H1 (cell line): ENCODE results near the gene TNS3. TPM values are rescaled to one million over a fixed set of nuclear protein-coding genes. Genes with fewer than 3 reads are reported as not detected.

Source experiments
- CTCF ChIA-PET: fragments of 300-600 bp; sonication (Branson Sonifier 250); formaldehyde crosslinking; loops from one replicate; lab custom pipeline; 2021; ENCODE audit not compliant: partially characterized antibody; lab: Charles Lee
- POLR2A ChIA-PET: fragments of 300-600 bp; sonication (Branson Sonifier 250); formaldehyde crosslinking; loops from one replicate; lab custom pipeline; 2021; ENCODE audit warnings: inconsistent platforms; ENCODE audit not compliant: partially characterized antibody; lab: Charles Lee
- DNase-seq, 2 experiments: peaks; one replicate each; pipeline versions ENCODE4 v3.0.0 to v3.0.0-alpha.2; 2010 to 2022; ENCODE audit warnings: low spot score in 2 of 2, low read depth in 1 of 2, mixed read lengths in 1 of 2
- FAIRE-seq: peaks from 2 replicates; lab custom pipeline; 2011; peaks lifted over from hg19 to GRCh38; lab: Jason Lieb, UNC
- H2AFZ ChIP-seq: 2 replicates; pipeline ENCODE4 v1.8.1; 2012; ENCODE audit warnings: low read length, inconsistent platforms
- H2AK5ac ChIP-seq: 2 replicates; pipeline ENCODE4 v1.6.1; 2013; ENCODE audit warnings: low read depth, low read length
- H2BK120ac ChIP-seq: replicated peaks from 2 replicates; pipeline ENCODE3; 2013; ENCODE audit warnings: low read depth, low read length, inconsistent platforms
- H2BK12ac ChIP-seq: 2 replicates; pipeline ENCODE4 v1.6.1; 2013; ENCODE audit warnings: low read depth, low read length
- H2BK15ac ChIP-seq: 2 replicates; pipeline ENCODE4 v1.6.1; 2013; ENCODE audit warnings: low read length
- H2BK20ac ChIP-seq: 2 replicates; pipeline ENCODE4 v1.6.1; 2013; ENCODE audit warnings: low read length
- H2BK5ac ChIP-seq: 2 replicates; pipeline ENCODE4 v1.6.1; 2013; ENCODE audit warnings: low read depth, low read length
- H3K14ac ChIP-seq: 2 replicates; pipeline ENCODE4 v1.6.1; 2013; ENCODE audit warnings: inconsistent platforms; ENCODE audit not compliant: insufficient read length
- H3K18ac ChIP-seq: 2 replicates; pipeline ENCODE4 v1.6.1; 2013; ENCODE audit warnings: low read length; ENCODE audit errors: extremely low read depth
- H3K23ac ChIP-seq: 2 replicates; pipeline ENCODE4 v1.6.1; 2013; ENCODE audit warnings: inconsistent platforms; ENCODE audit not compliant: insufficient read length
- H3K23me2 ChIP-seq: 2 replicates; pipeline ENCODE4 v1.6.1; 2013; ENCODE audit warnings: low read depth, low read length
- H3K27ac ChIP-seq: 2 replicates; pipeline ENCODE4 v1.6.1; 2011; ENCODE audit warnings: low read depth, low read length, inconsistent platforms
- H3K27me3 ChIP-seq, 4 experiments: replicated peaks in 1 of 4; 1 replicate in 1 of 4; 2 replicates in 3 of 4; pipeline versions ENCODE4 v1.6.1 to v1.8.1; 2011 to 2013; ENCODE audit warnings: low read length in 3 of 4, mild to moderate bottlenecking in 3 of 4, inconsistent platforms in 2 of 4, mixed read lengths in 2 of 4, moderate library complexity in 1 of 4; ENCODE audit not compliant: control insufficient read depth in 3 of 4, insufficient read depth in 3 of 4; ENCODE audit errors: extremely low read depth in 1 of 4
- H3K36me3 ChIP-seq, 4 experiments: 2 replicates each; pipeline versions ENCODE4 v1.6.1 to v1.8.1; 2011 to 2013; ENCODE audit warnings: mild to moderate bottlenecking in 4 of 4, low read length in 3 of 4, moderate library complexity in 2 of 4, control low read depth in 1 of 4, inconsistent platforms in 1 of 4; ENCODE audit not compliant: insufficient read depth in 4 of 4, control insufficient read depth in 2 of 4
- H3K4ac ChIP-seq: replicated peaks from 2 replicates; pipeline ENCODE3; 2013; ENCODE audit warnings: low read length, low read depth, mixed read lengths, inconsistent platforms; ENCODE audit not compliant: insufficient read length
- H3K4me1 ChIP-seq, 4 experiments: replicated peaks in 1 of 4; 1 replicate in 1 of 4; 2 replicates in 3 of 4; pipeline versions ENCODE4 v1.6.1 to v1.8.1; 2011 to 2013; ENCODE audit warnings: low read length in 3 of 4, inconsistent platforms in 2 of 4, mixed read lengths in 1 of 4; ENCODE audit not compliant: insufficient read depth in 4 of 4, control insufficient read depth in 3 of 4
- H3K4me2 ChIP-seq, 2 experiments: 2 replicates each; pipeline versions ENCODE4 v1.6.1 to v1.8.1; 2011 to 2013; ENCODE audit warnings: low read depth in 2 of 2, low read length in 2 of 2, control low read depth in 1 of 2, inconsistent platforms in 1 of 2, mild to moderate bottlenecking in 1 of 2; ENCODE audit not compliant: insufficient read depth in 1 of 2
- H3K4me3 ChIP-seq, 4 experiments: fragments of 200-600, 300-600 bp in 1 of 4; sonication (generic), shearing (Covaris generic), sonication (Bioruptor Twin) in 1 of 4; 2 replicates each; pipeline versions ENCODE4 v1.5.1 to v1.8.1; 2011 to 2016; ENCODE audit warnings: low read length in 4 of 4, low read depth in 3 of 4, control low read depth in 2 of 4, inconsistent platforms in 2 of 4, mild to moderate bottlenecking in 2 of 4, mixed read lengths in 1 of 4, moderate library complexity in 1 of 4; ENCODE audit not compliant: insufficient read depth in 2 of 4; ENCODE audit errors: extremely low read depth in 1 of 4
- H3K56ac ChIP-seq: replicated peaks from 2 replicates; pipeline ENCODE3; 2013; ENCODE audit warnings: low read depth, mild to moderate bottlenecking, mixed read lengths, low read length, inconsistent platforms; ENCODE audit not compliant: insufficient read length
- H3K79me1 ChIP-seq: 2 replicates; pipeline ENCODE4 v1.6.1; 2013; ENCODE audit warnings: low read depth, low read length, control low read depth
- H3K79me2 ChIP-seq, 2 experiments: 2 replicates each; pipeline versions ENCODE4 v1.6.1 to v1.8.1; 2012 to 2013; ENCODE audit warnings: low read length in 2 of 2, mild to moderate bottlenecking in 2 of 2, inconsistent platforms in 1 of 2; ENCODE audit not compliant: insufficient read depth in 2 of 2, control insufficient read depth in 1 of 2
- H3K9ac ChIP-seq, 4 experiments: replicated peaks in 1 of 4; 1 replicate in 1 of 4; 2 replicates in 3 of 4; pipeline versions ENCODE4 v1.6.1 to v1.8.1; 2011 to 2013; ENCODE audit warnings: low read depth in 3 of 4, low read length in 3 of 4, control low read depth in 2 of 4, mild to moderate bottlenecking in 2 of 4, moderate library complexity in 2 of 4, inconsistent platforms in 1 of 4; ENCODE audit errors: extremely low read depth in 1 of 4
- H3K9me3 ChIP-seq, 2 experiments: 2 replicates each; pipeline versions ENCODE4 v1.6.1 to v1.8.1; 2012 to 2013; ENCODE audit warnings: mild to moderate bottlenecking in 2 of 2, moderate library complexity in 2 of 2, control low read depth in 1 of 2, inconsistent platforms in 1 of 2, low read depth in 1 of 2, low read length in 1 of 2, mixed read lengths in 1 of 2; ENCODE audit not compliant: insufficient read depth in 2 of 2
- H4K20me1 ChIP-seq, 2 experiments: replicated peaks in 1 of 2; 2 replicates each; pipeline versions ENCODE3 to v1.8.1; 2011 to 2013; ENCODE audit warnings: inconsistent platforms in 2 of 2, low read length in 2 of 2, mild to moderate bottlenecking in 1 of 2; ENCODE audit not compliant: insufficient read depth in 2 of 2, control insufficient read depth in 1 of 2
- H4K5ac ChIP-seq: 2 replicates; pipeline ENCODE4 v1.6.1; 2013; ENCODE audit warnings: low read length, low read depth, mixed read lengths, inconsistent platforms; ENCODE audit not compliant: insufficient read length
- H4K8ac ChIP-seq: 2 replicates; pipeline ENCODE4 v1.8.0; 2013; ENCODE audit warnings: mild to moderate bottlenecking, moderate library complexity, low read length, inconsistent platforms; ENCODE audit not compliant: insufficient read depth; ENCODE audit errors: extremely low read depth
- H4K91ac ChIP-seq: replicated peaks from 2 replicates; pipeline ENCODE3; 2013; ENCODE audit warnings: low read length, mixed read lengths, inconsistent platforms; ENCODE audit not compliant: insufficient read length
- EP300 ChIP-seq, 2 experiments: IDR thresholded peaks; 1 replicate in 1 of 2; 2 replicates in 1 of 2; pipeline ENCODE4 v1.6.1; 2011 to 2012; ENCODE audit warnings: low read depth in 2 of 2, low read length in 2 of 2, mild to moderate bottlenecking in 2 of 2, borderline replicate concordance in 1 of 2, inconsistent platforms in 1 of 2, moderate library complexity in 1 of 2
- KDM5A ChIP-seq: fragments of 200-600 bp; IDR thresholded peaks from 2 replicates; pipeline ENCODE4 v1.7.1; 2012; ENCODE audit warnings: mild to moderate bottlenecking, low read length, inconsistent platforms, mixed read lengths
- SUZ12 ChIP-seq: fragments of 200-600 bp; sonication (generic); IDR thresholded peaks from 2 replicates; pipeline ENCODE4 v1.6.1; 2012; ENCODE audit warnings: mild to moderate bottlenecking, inconsistent platforms, low read length, moderate library complexity, mixed read lengths
- WGBS, 2 experiments: shearing (Covaris generic) in 1 of 2; methylation state at CpG; one replicate each; pipeline versions ENCODE4 v1.1.6 to v1.1.7; 2013 to 2015; ENCODE audit warnings: low lambda C conversion rate in 2 of 2, mixed read lengths in 2 of 2, inconsistent platforms in 1 of 2, low coverage in 1 of 2, missing lambda C conversion rate in 1 of 2; ENCODE audit not compliant: insufficient replicate concordance in 2 of 2, insufficient coverage in 1 of 2, insufficient read length in 1 of 2; ENCODE audit errors: extremely low coverage in 1 of 2, missing lambda C conversion rate in 1 of 2; 5-methylcytosine and 5-hydroxymethylcytosine counted together
- polyA plus RNA-seq, 7 experiments: library from polyadenylated mRNA; depleted of rRNA in 3 of 7; stranded (reverse) in 5 of 7; unstranded in 2 of 7; fragments of >200 nt in 5 of 7; fragments of 200-250 nt in 2 of 7; gene quantifications; 1 replicate in 5 of 7; 2 replicates in 1 of 7; 4 replicates in 1 of 7; pipeline versions ENCODE4 v1.2.1 to v1.2.3, GENCODE V29; 2011 to 2013; ENCODE audit warnings: missing spikeins in 2 of 7, mixed read lengths in 2 of 7
- total RNA-seq: library from RNA; stranded (reverse); fragmentation: NEBNext Ultra II Directional; extraction: Animal tissue kit (Norgen Biotek cat#: 25700); gene quantifications from 2 replicates; pipeline ENCODE4 v1.2.1, GENCODE V29; 2021

The TNS3 gene
- total and polyA plus RNA-seq, 2 of the 8 experiments (the other 6 are each of a cell fraction or from before 2014, with no cell fraction given): 11.9 to 24.2 TPM

DNA sequence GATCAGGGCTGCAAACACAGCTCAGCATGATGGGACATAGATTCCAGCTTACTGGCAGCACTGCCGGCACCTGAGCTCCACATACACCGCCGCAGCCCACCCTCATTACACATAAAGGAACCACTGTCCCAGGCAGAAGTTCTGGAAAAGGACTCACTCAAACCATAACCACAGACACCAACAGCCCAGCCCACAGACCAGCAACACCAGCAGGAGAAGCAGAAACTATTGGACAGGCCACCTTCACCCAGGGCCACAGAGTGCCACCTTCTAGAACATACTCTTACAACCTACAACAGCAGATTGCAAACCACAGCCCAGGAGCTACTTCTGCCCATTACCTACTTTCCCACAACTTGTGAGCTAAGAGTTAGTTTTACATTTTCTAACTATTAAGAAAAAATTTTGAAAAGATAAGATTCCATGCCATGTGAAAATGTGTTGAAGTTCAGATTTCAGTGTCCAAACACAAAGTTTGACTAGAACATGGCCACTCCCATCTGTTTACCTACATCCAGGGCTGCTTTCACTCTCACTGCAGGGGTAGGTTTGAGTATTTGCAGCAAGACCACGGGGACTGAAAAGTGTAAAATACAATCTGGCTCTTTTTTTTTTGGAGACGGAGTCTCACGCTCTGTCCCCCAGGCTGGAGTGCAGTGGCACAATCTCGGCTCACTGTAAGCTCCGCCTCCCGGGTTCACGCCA is 153.0 kb downstream of the TNS3 start:
- no peaks in the 10 kb centered on the region for H4K20me1 ChIP-seq
- no peaks in the 10 kb centered on the region for H3K4me1 ChIP-seq
- H4K8ac ChIP-seq: no peak overlapping the region
- no peak overlapping the region for H2AFZ ChIP-seq
- no peak overlapping the region for H3K4ac ChIP-seq
- DNase-seq (no peak), FAIRE-seq (no peak)
- no peak overlapping the region for H3K4me3 ChIP-seq
- no peak overlapping the region for H2BK120ac ChIP-seq
- H3K14ac ChIP-seq: no peak overlapping the region
- no peak overlapping the region for H3K9ac ChIP-seq
- H4K5ac ChIP-seq: no peak overlapping the region
- H3K18ac ChIP-seq: no peak overlapping the region
- H2BK15ac ChIP-seq: no peak overlapping the region
- H3K27ac ChIP-seq: no peak overlapping the region
- no peak for TF ChIP-seq EP300 (IDR thresholded peaks at IDR 0.05; ENCODE audit: borderline replicate concordance in 1 of 2, low read depth in 2 of 2, low read length in 2 of 2)
- TF ChIP-seq SUZ12: no peak
- no peak for TF ChIP-seq KDM5A
- WGBS, 2 experiments: 92% methylated on average over 10 of the region's 10 CpGs; no CpG with 5 or more reads in 1 of the 2 experiments
- no peaks in the 10 kb centered on the region for H3K27me3 ChIP-seq
- no peaks in the 10 kb centered on the region for H3K23me2 ChIP-seq
- POLR2A ChIA-PET: interaction anchor here (0.6 kb wide), 1 partner anchor 129 kb away, joined by 3 read pairs; no protein-coding TSS in a partner anchor
- no peak overlapping the region for H2BK5ac ChIP-seq
- H2BK20ac ChIP-seq: no peak overlapping the region
- no peak overlapping the region for H2AK5ac ChIP-seq
- CTCF ChIA-PET: interaction anchor here (1.3 to 2.1 kb wide), 7 partner anchors 10 to 260 kb away, joined by 3 to 8 read pairs (median 4); no protein-coding TSS in a partner anchor
- no peak overlapping the region for H4K91ac ChIP-seq
- H3K23ac ChIP-seq: no peak overlapping the region
- H3K79me1 ChIP-seq: no peaks in the 10 kb centered on the region
- no peak overlapping the region for H2BK12ac ChIP-seq
- H3K9me3 ChIP-seq: no peaks in the 10 kb centered on the region
- H3K36me3 ChIP-seq: peaks cover 0 to 5% (median 0%) of the 10 kb centered on the region in 4 experiments; a peak in 1 of 8 replicates
- no peaks in the 10 kb centered on the region for H3K79me2 ChIP-seq
- no peak overlapping the region for H3K56ac ChIP-seq
- no peak overlapping the region for H3K4me2 ChIP-seq
